ENCODE measurements around the gene CEACAM18. TPM values are rescaled to one million over a fixed set of nuclear protein-coding genes. Genes with fewer than 3 reads are reported as not detected.
"Not testable (repeated sequence)": the region's sequence is repeated elsewhere in the genome, so short reads cannot be mapped to it uniquely, and the experiment has no call there.

The CEACAM18 gene
- total RNA-seq, 1 experiment from 2014 or later, result not detected

GRCh38 chr19:51440846-51441409 lies 37.4 kb upstream of the CEACAM18 start:
- intact Hi-C loops (cut with micrococcal nuclease), result no loop called here
- no peaks in the 10 kb centered on the region for H3K9me3 Mint-ChIP-seq (ENCODE audit: unreplicated experiment)
- CTCF ChIA-PET, result interaction anchor here (0.6 to 4.6 kb wide), 6 partner anchors 19 to 989 kb away, joined by 3 to 21 read pairs (median 3); no protein-coding TSS in a partner anchor
- H3K27me3 Mint-ChIP-seq (ENCODE audit: insufficient read depth, unreplicated experiment), result peaks cover 26% of the 10 kb centered on the region
- TF ChIP-seq, protein P1, sequence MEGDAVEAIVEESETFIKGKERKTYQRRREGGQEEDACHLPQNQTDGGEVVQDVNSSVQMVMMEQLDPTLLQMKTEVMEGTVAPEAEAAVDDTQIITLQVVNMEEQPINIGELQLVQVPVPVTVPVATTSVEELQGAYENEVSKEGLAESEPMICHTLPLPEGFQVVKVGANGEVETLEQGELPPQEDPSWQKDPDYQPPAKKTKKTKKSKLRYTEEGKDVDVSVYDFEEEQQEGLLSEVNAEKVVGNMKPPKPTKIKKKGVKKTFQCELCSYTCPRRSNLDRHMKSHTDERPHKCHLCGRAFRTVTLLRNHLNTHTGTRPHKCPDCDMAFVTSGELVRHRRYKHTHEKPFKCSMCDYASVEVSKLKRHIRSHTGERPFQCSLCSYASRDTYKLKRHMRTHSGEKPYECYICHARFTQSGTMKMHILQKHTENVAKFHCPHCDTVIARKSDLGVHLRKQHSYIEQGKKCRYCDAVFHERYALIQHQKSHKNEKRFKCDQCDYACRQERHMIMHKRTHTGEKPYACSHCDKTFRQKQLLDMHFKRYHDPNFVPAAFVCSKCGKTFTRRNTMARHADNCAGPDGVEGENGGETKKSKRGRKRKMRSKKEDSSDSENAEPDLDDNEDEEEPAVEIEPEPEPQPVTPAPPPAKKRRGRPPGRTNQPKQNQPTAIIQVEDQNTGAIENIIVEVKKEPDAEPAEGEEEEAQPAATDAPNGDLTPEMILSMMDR (IDR thresholded peaks at IDR 0.05; ENCODE audit: unreplicated experiment), result no peak
- no peaks in the 10 kb centered on the region for H3K4me1 Mint-ChIP-seq (ENCODE audit: insufficient read depth, unreplicated experiment)
- no TSS peak for BruUV-seq (replicated peaks)
- H3K4me3 Mint-ChIP-seq (ENCODE audit: unreplicated experiment), result no peak overlapping the region
- no peak for DNase-seq (ENCODE audit: unreplicated experiment)
- H3K36me3 Mint-ChIP-seq (ENCODE audit: insufficient read depth, unreplicated experiment), result no peaks in the 10 kb centered on the region
- POLR2A ChIA-PET, result interaction anchor here (1.3 kb wide), 1 partner anchor 101 kb away, joined by 3 read pairs; no protein-coding TSS in a partner anchor
- no peak overlapping the region for H3K27ac Mint-ChIP-seq (ENCODE audit: low read depth, unreplicated experiment)

DNA sequence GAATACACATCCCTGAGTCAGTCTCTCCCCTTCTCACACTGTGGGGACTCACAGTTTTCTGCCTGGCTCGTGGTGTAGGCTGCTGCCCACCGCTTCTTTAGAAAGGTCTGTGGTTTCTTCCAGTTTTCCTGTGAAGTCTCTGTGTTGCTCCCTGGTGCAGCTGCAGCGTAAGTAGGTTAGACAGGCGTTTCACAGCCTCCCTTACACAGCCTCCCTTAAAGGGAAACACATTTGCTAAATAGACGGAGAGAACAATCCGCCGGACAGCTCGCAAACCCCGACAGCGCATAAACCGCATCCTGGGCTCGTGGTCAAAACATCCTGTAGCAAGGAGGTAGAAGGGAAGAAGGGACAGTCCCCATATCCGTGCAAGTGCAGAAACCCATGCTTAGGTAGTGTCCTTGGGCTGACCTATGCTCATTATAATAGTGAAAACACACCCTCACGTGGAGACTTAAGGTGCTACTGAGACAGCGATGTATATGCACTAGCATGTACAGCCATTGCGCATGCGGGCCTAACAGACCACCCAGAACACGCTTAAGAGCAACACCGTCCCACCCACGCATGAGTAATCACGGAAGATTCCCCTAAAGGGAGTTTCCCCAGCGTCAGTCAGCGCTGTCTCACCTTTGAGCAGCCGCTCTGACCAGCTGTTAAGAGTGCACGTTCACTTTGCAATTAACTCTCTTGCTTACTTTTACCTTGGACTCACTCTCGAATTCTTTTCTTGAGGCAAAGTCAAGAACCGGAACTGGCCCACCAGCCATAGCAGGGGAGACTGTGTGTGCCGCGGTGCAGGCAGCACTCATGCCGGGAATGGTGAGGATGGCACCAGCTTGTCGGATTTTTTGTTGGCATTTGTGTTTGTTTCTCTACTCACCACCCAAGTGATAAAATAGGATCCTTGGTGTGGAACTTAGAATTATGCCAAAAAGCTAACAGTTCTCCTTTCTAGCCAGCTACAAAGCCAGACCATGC lies 36.6 kb upstream of the CEACAM18 start:
- no TSS peak for BruUV-seq (replicated peaks)
- intact Hi-C loops (cut with micrococcal nuclease), result no loop called here
- DNase-seq (ENCODE audit: unreplicated experiment), result peak; percentile 16

DNA sequence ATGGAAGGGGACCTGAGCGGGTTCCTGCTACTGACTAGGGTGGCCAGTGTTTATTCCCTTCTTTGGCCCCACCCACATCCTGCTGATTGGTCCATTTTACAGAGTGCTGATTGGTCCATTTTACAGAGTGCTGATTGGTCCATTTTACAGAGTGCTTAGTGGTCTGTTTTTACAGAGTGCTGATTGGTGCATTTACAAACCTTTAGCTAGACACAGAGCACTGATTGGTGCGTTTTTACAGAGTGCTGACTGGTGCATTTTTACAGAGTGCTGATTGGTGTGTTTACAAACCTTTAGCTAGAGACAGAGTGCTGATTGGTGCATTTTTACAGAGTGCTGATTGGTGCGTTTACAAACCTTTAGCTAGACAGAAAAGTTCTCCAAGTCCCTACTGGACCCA lies 30.8 kb upstream of the CEACAM18 start:
- BruUV-seq (replicated peaks); H3K36me3 Mint-ChIP-seq (ENCODE audit: insufficient read depth, unreplicated experiment); H3K27ac Mint-ChIP-seq (ENCODE audit: low read depth, unreplicated experiment); intact Hi-C loops (cut with micrococcal nuclease); H3K4me3 Mint-ChIP-seq (ENCODE audit: unreplicated experiment); POLR2A ChIA-PET; DNase-seq (ENCODE audit: unreplicated experiment); H3K27me3 Mint-ChIP-seq (ENCODE audit: insufficient read depth, unreplicated experiment); H3K4me1 Mint-ChIP-seq (ENCODE audit: insufficient read depth, unreplicated experiment); H3K9me3 Mint-ChIP-seq (ENCODE audit: unreplicated experiment): not testable (repeated sequence)
- CTCF ChIA-PET, result interaction anchor here (0.6 to 1.8 kb wide), 6 partner anchors 10 to 1898 kb away, joined by 3 to 8 read pairs (median 4); no protein-coding TSS in a partner anchor

More for the DNA sequence above, 36.6 kb upstream of the CEACAM18 start:
- H3K4me1 Mint-ChIP-seq (ENCODE audit: insufficient read depth, unreplicated experiment), result no peaks in the 10 kb centered on the region
- ChIA-PET POLR2A (interaction anchor here (1.3 kb wide), 1 partner anchor 102 kb away, joined by 3 read pairs; no protein-coding TSS in a partner anchor), CTCF (interaction anchor here (0.6 to 2.8 kb wide), 11 partner anchors 10 to 988 kb away, joined by 3 to 11 read pairs (median 3); no protein-coding TSS in a partner anchor)
- H3K9me3 Mint-ChIP-seq (ENCODE audit: unreplicated experiment), result no peaks in the 10 kb centered on the region
- H3K4me3 Mint-ChIP-seq (ENCODE audit: unreplicated experiment), result no peak overlapping the region
- H3K36me3 Mint-ChIP-seq (ENCODE audit: insufficient read depth, unreplicated experiment), result no peaks in the 10 kb centered on the region
- TF ChIP-seq, protein P1 (IDR thresholded peaks at IDR 0.05; ENCODE audit: unreplicated experiment), result no peak
- no peak overlapping the region for H3K27ac Mint-ChIP-seq (ENCODE audit: low read depth, unreplicated experiment)
- H3K27me3 Mint-ChIP-seq (ENCODE audit: insufficient read depth, unreplicated experiment), result peaks cover 26% of the 10 kb centered on the region

DNA sequence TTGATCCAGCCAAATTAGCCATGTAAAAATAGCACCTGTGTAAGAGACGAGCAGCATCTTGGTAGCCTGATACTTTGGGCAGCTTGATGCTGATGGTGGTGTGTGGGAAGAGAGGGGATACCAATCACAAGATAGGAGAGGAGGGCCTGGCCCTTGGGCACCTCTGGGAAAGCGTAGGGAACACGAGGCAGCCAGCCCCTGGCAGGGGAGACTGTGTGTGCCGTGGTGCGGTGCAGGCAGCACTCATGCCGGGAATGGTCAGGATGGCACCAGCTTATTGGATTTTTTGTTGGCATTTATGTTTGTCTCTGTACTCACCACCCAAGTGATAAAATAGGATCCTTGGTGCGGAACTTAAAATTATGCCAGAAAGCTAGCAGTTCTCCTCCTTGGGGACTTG lies 30.3 kb upstream of the CEACAM18 start:
- H3K9me3 Mint-ChIP-seq (ENCODE audit: unreplicated experiment), result peaks cover 8% of the 10 kb centered on the region
- H3K27ac Mint-ChIP-seq (ENCODE audit: low read depth, unreplicated experiment), result no peak overlapping the region
- CTCF ChIA-PET, result interaction anchor here (0.7 to 0.9 kb wide), 2 partner anchors 10 to 25 kb away, joined by 3 read pairs; no protein-coding TSS in a partner anchor
- TF ChIP-seq, protein P1 (IDR thresholded peaks at IDR 0.05; ENCODE audit: unreplicated experiment), result no peak
- H3K27me3 Mint-ChIP-seq (ENCODE audit: insufficient read depth, unreplicated experiment), result peaks cover under 1% of the 10 kb centered on the region
- DNase-seq (ENCODE audit: unreplicated experiment), result no peak
- H3K4me3 Mint-ChIP-seq (ENCODE audit: unreplicated experiment), result no peak overlapping the region
- no peaks in the 10 kb centered on the region for H3K4me1 Mint-ChIP-seq (ENCODE audit: insufficient read depth, unreplicated experiment)
- no peaks in the 10 kb centered on the region for H3K36me3 Mint-ChIP-seq (ENCODE audit: insufficient read depth, unreplicated experiment)
- intact Hi-C loops (cut with micrococcal nuclease), result no loop called here
- POLR2A ChIA-PET, result no interaction called here
- no TSS peak for BruUV-seq (replicated peaks)
